ENCODE results near the gene NISCH.

GRCh38 chr3:52494886-52495495, 39.6 kb downstream of the NISCH start, which contains the start of gene STAB1:
- TF ChIP-seq CHD2 (IDR thresholded peaks at IDR 0.05; ENCODE audit: low read length), result no peak
- no peak for TF ChIP-seq RBBP5 (IDR thresholded peaks at IDR 0.05; ENCODE audit: borderline replicate concordance, low read depth, low read length)
- TF ChIP-seq CTCF (IDR thresholded peaks at IDR 0.05; ENCODE audit: control extremely low read depth in 1 of 3, insufficient read depth in 1 of 3, low read depth in 1 of 3, low read length in 3 of 3), result no peak
- no peak for TF ChIP-seq YY1 (IDR thresholded peaks at IDR 0.05; ENCODE audit: low read depth, low read length)
- TF ChIP-seq ATF3 (IDR thresholded peaks at IDR 0.05; ENCODE audit: insufficient read depth, low read depth, low read length), result no peak
- TF ChIP-seq EZH2 (IDR thresholded peaks at IDR 0.05; ENCODE audit: low read depth, low read length, severe bottlenecking), result no peak

Measured in H1 (cell line).